GM21528 (cell line): Measurements from ENCODE around the gene LEKR1.
"Not testable (repeated sequence)": the region's sequence is repeated elsewhere in the genome, so short reads cannot be mapped to it uniquely, and the experiment has no call there.

Source experiments
- ATAC-seq: cut with Tn5 transposase; IDR thresholded peaks from one replicate; pipeline ENCODE4 v1.9.1; 2021; ENCODE audit warnings: mild to moderate bottlenecking, moderate library complexity; ENCODE audit not compliant: unreplicated experiment, low FRiP score

Gene LEKR1

DNA sequence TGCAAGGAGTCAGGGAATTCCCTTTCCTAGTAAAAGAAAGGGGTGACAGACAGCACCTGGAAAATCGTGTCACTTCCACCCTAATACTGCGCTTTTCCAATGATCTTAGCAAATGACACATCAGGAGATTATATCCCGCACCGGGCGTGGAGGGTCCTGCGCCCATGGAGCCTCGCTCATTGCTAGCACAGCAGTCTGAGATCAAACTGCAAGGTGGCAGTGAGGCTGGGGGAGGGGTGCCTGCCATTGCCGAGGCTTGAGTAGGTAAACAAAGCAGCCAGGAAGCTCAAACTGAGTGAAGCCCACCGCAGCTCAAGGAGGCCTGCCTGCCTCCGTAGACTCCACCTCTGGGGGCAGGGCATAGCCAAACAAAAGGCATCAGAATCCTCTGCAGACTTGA lies 140.2 kb downstream of the LEKR1 start:
- ATAC-seq = not testable (repeated sequence)

DNA sequence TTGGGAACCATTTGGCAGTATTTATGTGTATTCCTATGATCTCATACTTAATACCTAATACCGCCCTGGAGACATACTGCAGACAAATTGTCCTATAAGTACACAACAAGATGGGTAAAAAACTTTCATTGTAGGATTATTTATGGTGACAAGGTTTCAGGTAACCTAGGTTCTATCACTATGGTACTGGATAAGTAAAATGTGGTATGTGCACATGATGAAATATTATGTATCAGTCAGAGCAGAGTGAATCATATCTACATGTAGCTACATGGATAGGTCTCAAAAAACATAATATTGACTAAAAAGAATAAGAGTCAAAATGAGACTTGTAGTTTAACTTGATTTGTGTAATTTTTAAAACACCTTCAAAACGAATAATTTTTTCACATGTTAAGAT lies 147.8 kb downstream of the LEKR1 start:
- ATAC-seq = no peak

DNA sequence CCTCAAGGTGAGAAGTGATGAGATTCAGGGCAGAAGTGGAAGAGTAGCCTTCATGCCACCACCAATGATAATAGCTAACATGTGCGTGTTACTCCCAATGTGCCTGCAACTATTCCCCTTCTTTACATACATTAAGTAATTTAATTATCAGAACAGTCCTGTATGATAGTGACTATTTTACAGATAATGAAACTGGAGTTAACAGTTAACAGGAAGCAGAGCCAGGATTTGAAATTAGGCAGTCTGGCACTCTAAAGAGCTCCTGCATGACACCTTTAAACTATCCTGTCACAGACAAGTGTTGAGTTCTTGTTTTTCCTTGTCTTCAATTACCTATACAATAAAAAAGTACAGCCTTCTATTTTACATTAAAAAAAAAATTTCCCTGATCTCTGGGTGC lies 148.8 kb downstream of the LEKR1 start:
- no peak for ATAC-seq

DNA sequence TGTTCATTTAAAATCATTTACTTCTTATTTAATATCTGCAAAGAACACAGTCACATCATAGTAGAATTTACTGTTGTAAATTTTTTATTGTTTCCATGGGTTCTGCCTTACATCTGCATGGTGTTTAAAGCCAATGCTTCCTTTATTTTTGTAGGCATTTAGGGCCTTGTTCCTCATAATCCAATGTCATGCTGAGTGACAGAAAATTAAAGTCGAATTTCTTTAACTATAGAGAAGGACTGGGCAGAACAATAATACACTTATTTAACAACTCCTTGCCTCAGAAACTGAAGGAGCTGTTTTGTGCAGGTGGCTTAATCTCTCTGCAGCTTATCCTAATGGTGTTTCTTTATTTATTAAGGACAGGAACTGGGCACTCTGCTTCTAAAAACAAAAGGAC lies 149.6 kb downstream of the LEKR1 start:
- ATAC-seq = no peak

DNA sequence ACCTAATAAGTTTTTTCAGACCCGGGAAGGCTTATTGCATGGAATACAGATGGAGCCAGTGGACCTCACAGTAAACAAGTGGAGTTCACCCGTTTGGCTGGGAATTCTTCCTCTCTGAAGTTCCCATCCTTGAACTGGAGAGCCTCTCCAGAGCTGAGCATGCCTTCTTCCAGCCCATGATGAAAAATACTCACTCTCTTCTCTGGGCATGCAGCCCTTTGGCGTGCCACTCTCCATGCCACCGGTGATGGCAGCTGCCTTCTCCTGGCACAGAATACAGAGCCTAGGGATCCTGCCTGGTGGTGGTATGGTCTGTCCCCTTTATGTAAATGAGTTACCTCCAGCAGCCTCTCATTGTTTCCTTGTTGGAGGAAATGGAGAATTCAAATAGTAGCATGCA lies 150.8 kb downstream of the LEKR1 start:
- ATAC-seq = no peak

DNA sequence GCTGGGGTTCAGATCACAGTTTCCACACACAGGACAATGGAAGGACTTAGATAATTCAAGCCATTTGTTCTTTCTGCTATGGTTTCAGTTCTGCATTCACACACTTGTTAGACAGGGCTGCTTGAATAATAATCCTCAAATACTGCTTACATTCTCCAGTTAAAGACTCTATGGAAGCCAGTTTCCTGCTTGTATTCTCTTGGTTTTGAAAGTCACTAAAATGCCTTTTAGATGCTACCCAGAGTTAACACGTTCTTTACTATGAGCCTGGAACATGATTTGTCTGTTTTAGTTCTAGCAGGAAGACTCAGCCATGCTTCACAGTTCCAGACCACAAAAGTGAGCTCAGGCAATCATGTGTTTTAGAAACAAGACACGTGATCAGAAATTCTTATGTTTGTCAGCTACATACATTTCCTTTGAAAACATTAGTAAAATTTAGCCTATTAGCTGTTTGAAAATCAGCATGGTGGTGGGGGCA lies 152.4 kb downstream of the LEKR1 start:
- ATAC-seq = peak; percentile 96

DNA sequence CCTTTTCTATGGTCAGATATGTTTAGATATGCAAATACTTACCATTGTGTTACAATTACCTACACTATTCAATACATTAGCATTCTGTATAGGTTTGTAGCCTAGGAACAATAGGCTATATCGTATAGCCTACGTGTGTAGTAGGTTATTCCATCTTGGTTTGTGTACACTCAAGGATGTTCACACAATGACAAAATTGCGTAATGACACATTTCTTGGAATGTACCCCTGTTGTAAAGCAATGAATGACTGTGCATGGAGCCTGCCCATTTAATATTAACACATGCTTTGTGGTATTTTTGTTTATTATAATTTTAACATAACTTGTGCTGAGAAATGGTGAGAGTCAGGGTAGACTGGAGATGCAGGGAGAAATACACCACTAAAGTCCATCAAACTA lies 154.9 kb downstream of the LEKR1 start:
- ATAC-seq = no peak

DNA sequence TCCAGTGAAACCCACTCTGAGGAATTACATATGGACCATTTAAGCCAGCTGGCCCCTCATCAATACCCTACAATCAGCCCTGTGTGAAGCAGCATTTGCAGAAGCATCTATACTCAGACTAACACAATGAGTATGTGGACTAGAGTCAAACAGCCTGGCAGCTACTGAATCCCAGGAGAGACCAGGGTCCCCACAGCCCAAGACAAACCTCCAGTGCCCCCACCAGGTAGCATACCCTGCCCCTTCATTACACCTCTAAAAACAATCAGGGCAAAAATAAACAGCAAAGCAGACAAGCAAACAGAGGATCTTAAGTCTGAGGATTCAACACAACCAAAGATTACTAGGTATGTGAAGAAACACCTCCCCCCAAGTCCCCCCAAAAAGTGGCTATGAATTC lies 157.4 kb downstream of the LEKR1 start:
- no peak for ATAC-seq

DNA sequence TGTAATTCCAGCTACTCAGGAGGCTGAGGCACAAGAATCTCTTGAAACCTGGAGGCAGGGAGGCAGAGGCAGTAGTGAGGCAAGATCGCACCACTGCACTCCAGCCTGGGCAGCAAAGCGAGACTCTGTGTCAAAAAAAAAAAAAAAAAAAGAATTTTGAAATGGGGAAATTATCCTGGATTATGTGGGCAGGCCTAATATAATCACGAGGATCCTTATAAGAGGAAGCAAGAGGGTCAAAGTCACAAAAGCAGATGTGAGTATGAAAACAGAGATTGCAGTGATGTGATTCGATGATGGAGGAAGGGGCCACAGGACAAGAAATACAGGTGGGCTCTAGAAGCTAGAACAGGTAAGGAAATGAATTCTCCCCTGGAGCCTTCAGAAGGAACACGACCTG lies 159.6 kb downstream of the LEKR1 start:
- ATAC-seq = no peak

DNA sequence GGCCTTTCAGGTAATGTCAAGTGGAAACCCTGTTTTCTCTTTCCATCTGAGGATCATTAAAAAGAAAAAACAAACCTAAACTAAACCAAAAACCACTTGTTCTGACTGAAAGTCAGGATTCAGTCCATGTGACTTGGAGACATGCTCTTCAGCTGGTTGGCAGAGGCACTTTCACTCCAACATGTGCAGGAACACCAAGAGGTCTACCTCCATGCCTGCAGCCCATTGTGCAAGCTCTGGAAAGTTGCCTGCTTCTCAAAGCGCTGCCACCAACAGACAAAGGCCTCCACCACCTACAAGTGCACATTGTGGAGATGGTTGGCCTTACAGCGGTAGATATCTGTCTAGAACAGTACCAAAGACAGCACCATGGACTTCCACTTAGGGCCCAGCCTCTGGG lies 161.8 kb downstream of the LEKR1 start:
- no peak for ATAC-seq

DNA sequence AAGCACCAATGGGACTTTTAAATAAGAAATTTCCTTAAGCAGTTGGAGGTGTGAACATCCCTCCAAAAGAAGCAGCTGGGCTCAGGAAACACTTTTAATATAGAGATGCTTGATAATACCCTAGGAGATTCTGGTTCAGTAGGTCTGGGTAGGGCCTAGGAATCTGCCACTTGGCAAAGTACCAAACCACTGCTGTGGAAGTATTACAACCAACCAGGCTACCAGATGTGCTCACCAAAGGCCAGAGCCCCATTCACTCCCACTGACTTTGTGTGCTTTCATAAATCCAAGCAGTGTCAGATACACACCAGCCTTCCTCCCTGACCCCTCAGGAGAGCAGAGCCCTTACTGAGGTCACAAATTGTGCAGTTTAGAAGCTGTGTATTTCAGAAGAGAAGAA lies 171.2 kb downstream of the LEKR1 start:
- no peak for ATAC-seq

DNA sequence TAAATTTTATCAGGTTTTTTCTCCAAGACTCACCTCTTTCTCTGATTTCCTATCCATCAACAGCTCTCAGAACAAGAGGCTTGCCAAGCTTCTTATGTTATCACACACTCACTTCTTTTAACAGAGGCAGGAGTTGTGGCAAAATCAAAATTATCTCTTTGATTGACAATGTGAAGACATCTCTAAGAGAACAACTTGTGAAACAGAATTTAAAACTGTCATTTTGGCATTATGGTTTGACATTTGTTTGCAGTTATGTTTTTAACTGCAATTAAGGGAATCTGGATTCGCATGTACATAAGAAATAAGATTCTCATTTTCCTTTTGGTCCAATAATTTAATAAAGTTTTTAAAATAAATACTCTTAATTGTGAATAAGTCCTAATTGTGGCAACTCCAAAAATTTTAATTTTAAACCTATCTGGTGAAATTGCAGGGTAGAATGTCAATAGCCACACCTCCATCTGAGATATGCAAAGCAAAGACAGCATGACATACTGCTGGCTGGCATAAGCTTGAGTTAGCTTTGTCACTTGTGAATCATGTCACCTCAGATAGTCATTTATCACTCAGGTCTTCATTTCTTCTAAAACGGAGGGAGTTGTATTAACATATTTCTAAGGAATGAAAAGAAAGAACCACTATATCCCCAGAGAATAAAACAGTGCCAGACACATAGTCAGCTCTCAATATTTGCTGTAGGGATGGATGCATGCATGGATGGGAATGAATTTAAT lies 175.2 kb downstream of the LEKR1 start:
- ATAC-seq = no peak

DNA sequence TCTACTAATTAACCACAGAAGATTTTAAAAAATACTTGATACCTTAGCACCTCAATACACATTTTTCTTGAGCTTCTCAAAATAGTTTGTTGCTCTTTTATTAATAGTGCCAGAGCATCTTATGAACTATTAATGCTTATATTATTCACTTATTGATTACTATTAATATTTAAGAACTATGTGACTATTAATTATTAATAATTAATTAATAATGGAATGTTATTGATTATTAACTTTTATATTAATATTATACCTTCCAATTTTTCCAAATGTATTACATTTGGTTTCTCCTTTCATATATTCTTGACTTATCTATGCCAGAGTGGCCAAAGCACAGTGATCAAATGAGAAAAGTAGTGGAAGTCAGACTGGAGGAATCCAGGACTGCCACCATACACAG lies 195.5 kb downstream of the LEKR1 start:
- ATAC-seq = no peak

DNA sequence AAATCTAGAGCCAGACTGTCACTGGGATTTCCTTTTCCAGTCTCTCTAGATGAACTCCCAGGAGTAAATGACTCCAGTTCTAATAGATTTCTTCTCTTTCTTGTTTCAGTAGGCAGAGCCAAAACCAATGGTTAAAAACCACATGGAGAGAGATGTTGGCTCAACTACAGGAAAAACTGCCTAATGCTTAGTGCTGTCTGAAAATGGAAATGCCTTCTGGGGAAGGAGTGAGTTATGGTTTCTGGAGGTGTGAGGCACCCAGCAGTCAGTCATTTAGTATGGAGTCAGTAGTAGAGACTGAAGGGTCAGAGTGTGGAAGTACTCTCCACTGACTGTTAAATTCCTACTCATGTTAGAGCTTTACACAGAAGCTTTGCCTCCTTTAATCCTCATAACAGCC lies 197.1 kb downstream of the LEKR1 start:
- no peak for ATAC-seq

DNA sequence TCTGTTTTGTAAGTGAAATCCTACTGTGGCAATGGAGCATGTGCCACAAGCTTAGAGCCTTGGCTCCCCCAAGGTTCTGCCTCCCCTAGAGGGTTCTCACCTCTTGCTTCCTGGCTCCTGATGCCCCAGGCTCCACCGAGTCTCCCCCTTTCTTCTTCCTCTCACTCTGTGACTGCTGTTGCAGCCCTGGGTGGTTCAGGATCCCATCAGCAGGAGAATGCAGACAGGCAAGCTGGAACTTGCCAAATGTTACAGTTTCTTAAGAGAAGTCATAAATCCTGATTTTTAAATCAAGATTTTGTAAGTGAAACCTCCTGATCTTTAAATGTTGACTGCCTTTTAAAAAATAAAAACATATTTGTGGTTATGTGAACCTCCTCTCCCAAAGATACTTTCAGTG lies 199.9 kb downstream of the LEKR1 start:
- no peak for ATAC-seq

DNA sequence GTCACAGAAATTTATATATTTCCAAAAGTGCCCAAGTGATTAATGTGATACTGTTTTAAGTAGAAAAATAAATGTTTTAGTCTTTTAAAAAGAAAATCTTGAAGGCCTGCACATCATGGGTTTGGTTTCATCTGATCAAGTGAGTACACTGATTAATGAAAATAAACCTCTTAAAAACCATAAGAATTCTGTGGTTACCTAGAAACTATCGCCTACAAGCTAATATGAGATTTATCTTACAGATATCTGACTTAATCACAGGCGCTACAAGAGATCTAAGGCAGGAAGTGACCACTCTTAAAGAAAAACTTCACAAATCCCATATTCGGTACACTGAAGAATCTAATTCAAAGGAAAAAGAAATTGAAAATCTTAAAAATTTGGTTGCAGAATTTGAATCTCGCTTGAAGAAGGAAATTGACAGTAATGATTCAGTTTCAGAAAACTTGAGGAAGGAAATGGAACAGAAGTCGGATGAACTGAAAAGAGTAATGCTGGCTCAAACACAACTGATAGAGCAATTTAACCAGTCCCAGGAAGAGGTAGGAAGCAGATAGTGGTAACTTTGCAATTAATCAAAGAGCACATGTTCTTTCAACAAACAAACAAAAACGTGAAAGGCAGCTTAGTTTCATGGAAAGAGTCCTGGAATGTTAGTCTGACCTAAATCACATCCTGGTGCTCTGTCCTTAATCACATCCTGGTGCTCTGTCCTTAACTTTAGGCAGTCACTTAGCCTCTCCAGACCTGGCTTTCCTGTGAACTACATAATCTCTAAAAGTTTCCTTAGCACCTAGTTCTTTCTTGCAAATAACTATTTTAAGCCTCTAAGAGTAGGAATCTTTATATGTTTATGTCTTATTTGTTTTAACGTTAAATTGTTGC lies 201.9 kb downstream of the LEKR1 start:
- no peak for ATAC-seq

DNA sequence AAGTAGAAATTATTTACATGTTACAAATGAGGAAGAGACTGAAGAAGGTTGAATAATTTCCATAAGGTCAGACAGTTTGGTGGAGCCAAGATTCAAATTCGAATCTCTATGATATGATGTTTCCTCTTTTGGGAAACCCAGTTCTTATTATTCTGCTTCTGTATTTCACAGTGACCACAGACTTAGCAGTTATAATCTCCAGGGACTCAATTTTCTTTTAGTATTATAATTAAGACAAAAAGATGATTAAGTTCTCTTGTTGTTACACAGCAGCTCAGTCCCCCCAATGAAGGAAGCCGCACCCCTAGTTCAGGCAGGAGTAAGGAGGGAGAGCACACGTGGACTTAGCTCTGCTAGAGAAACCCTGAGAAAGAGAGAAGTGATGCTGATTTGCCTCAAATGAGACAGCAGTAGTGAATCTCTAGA lies 203.2 kb downstream of the LEKR1 start:
- ATAC-seq = no peak

DNA sequence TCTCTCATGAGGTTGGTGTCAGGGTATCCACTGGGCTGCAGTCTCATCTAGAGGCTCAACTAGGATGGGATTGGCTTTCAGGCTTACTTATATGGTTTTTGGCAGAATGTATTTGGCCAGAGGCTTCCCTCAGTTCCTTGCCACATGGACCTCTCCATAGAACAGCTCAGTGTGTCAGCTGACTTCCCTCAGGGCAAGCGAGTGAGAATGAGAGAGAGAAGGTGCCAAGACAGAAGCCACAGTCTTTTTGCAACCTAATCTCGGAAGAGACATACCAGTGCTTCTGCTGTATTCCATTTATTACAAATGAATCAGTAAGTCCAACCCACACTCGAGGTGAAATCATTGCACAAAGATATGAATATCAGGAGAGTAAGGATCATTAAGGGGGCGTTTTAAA lies 204.6 kb downstream of the LEKR1 start:
- ATAC-seq = no peak

DNA sequence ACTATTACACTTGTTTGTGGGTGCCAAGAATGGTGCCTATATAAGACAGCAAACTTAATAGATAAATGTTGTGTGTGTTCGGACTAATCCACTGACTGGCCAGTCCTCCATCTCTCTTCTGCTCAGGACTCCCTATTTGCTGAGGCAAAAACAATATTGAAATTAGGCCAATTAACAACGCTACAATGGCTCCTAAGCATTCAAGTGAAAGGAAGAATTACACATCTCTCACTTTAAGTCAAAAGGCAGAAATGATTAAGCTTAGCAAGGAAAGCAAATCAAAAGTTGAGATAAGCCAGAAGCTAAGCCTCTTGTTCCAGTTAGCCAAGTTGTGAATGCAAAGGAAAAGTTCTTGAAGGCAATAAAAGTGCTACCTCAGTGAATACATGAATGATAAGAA lies 206.8 kb downstream of the LEKR1 start:
- ATAC-seq = no peak

DNA sequence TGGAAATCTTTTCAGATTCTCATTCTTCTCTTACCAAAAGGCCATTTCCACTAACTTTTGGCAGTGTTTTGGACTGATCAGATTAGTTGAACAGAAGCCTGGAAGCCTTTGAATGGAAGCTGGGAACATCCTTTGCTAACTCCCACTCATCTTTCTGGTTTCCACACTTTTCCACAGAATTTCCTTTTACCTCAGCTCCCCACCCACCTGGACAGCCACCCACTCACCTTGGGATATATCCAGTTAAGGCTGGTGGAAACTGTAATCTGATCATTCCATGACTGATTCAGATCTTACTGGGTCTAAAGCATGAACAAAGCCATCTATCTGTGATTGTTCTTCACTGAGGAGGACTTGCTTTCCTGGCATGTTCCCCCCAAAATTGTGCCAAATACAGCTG lies 214.3 kb downstream of the LEKR1 start:
- no peak for ATAC-seq

DNA sequence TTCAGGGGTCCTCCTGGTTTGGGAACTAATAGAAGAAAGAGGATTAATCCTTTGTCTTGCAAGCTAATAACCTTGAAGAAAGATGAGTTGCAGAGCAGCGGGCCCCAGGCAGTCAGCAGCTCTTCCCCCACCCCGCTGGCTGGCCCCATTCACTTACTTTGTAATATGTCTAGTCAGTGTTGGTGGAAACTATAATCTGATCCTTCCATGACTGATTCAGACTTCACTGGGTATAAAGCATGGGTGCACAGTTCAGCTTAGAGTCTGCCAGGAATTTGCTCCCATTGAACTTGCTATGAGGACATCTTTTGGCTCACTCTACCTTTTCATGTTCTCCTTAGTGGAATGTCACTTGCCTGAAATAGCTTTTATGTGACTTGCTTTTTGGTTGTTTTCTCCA lies 216.1 kb downstream of the LEKR1 start:
- no peak for ATAC-seq

DNA sequence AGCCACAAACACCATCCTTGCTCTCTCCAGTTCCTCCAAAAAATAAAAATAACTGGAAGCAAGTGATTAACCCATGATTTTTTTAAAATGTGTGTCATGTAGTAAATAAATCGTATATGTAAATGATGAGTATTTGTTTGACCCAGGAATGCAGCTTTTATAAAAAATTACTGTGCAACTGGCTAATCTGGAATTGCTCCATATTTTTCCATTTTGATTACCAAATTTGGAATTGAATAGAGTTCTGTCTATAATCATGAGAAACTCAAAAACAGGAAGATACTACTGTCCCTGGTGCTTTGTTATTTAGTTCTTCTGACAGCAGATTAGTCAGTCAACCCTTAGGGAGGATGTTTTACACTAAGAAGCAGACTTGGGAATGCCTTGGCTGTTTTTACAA lies 217.6 kb downstream of the LEKR1 start:
- no peak for ATAC-seq
